Fibroblast of villous mesenchyme (primary cell): ENCODE measurements around the gene THEM4. TPM values are rescaled to one million over a fixed set of nuclear protein-coding genes. Genes with fewer than 3 reads are reported as not detected.
A peak's percentile ranks its signal among the peaks of the same experiment; 100 is the strongest.

Experiments used
- DNase-seq: peaks from one replicate; pipeline ENCODE4 v3.0.0-alpha.2; 2010; ENCODE audit warnings: low read depth
- H3K4me3 ChIP-seq: 2 replicates; pipeline ENCODE4 v1.5.1; 2011; ENCODE audit warnings: low read depth, mild to moderate bottlenecking, low read length
- CTCF ChIP-seq: IDR thresholded peaks from 2 replicates; pipeline ENCODE4 v1.5.1; 2012; ENCODE audit warnings: low read depth, mild to moderate bottlenecking, low read length; ENCODE audit not compliant: insufficient read depth
- total RNA-seq: library from RNA; depleted of rRNA; stranded (reverse); fragments of >200 nt; gene quantifications from 2 replicates; pipeline ENCODE4 v1.2.3, GENCODE V29; 2012

THEM4 gene
- total RNA-seq, 1 donor = 9.1 TPM

DNA sequence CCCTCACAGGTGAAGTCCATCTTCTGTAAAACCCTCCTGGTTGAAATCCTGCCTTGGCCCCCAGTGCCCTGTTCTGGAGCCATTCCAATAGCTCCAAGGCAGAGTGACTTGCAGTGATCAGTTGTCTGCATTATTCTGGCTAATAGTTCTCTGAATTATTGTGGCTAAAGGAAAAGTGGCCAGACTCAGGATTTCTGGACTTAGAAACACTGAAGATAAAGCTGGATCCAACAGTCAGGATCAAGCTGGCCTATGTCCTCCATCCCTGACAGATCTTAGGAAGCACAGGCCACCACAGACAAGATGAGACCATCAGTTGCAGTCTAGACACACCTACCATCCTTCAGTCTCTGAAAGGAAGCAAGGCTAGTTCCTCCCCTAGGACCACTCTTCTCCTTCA lies 68.9 kb downstream of the THEM4 start:
- H3K4me3 ChIP-seq = no peak overlapping the region
- TF ChIP-seq CTCF = no peak
- no peak for DNase-seq

DNA sequence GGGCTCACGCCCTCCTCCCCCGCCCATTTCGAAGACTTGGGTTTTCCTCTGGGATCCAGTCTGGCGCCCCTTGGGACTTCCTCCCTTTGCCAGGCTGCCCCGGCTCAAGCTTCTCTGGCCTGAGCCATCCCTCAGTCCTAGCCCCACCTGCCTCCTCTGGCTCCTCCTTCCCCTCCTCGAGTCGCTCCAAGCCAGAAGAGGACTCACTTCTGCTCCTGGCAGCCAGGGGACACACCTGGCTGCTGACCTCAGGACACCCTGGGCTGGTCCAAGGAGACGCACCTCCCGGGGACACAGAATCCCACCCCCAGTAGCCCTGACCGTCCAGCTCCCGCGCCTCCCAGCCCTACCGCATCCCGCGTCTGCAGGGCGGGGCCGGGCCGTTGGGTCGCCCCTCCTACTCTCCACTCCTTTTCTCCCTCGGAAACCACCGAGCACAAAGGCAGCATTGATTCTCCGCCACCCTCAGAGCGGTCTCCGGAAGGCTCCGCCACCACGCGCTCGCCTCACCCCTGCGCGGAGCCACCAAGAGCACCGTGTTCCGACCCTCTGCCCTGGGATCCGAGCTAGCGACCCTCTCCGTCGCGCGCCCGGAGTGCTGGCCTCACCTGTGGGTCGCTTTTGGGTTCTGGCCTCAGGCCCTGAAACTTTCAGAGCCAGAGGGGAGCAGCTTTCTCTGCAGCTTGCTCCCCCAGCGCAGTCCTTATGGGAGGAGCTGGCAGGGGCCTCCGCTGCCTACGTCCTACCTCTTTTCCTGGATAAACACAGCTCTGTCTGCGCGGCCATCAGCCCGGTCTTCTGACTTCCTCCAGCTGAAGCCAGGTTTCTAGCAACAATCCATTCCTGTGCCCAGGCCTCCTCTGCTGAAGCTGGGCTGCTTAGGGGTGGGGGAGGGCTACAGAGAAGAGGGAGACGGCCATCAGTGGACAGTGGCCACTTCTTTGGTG lies 69.6 kb downstream of the THEM4 start, which contains the start of gene C2CD4D:
TSS of gene C2CD4D (minus strand) at position 364 of the 947 bp plus-strand sequence. CDS start 831 bp downstream, outside the sequence.
- DNase-seq = no peak
- no peak within 1 kb of the TSS for H3K4me3 ChIP-seq

GRCh38 chr1:151839082-151839412 lies 70.3 kb downstream of the THEM4 start:
- H3K4me3 ChIP-seq = no peak overlapping the region
- no peak for DNase-seq
- no peak for TF ChIP-seq CTCF

More for the DNA sequence above, 69.6 kb downstream of the THEM4 start, which contains the start of gene C2CD4D:
- TF ChIP-seq CTCF = no peak

DNA sequence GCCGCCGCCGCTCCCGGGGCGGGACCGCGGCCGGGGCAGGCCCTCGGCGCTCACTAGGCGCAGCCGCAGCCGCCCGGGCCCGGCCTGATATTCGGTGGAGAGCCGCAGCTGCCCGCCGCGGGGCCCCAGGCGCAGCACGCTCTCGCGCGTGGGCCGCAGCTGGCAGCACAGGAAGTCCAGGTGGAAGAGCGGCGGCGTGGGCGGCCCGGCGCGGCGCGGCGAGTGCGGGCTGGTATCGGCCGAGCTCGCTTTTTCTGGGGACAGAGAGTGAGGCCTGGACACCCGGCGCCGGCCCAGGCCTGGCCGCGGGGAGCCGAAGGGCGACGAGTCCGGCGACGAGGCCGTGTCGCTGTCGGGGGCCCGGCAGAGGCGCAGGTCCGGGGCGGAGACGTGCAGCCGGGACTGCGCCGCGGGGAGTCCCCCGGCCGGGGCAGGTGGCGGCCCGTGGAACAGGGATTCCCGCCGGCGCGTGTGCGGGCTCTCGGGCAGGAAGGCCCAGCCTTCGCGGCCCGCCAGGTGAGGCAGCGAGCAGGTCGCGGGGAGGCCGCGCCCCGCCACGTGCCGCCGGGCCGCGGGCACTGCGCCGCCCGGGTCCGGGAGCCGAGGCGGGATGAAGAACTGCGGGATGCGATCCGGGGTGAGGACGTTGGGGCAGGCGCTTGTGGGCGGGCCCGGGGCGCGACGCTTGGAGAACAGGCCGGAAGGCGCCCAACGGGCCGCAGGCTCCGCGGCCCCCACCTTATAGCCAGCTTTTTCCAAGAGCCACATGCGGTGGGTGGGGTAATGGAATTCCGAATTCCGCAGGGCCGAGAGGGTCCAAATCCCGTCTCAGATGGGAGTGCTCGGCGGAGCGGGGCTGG lies 70.9 kb downstream of the THEM4 start:
- TF ChIP-seq CTCF = no peak
- no peak for DNase-seq
- H3K4me3 ChIP-seq = peak overlapping the region; percentile 27

- no peak overlapping the region for H3K4me3 ChIP-seq
- no peak for TF ChIP-seq CTCF
Measured at GRCh38 chr1:151837884-151838221, 71.5 kb downstream of the THEM4 start.

DNA sequence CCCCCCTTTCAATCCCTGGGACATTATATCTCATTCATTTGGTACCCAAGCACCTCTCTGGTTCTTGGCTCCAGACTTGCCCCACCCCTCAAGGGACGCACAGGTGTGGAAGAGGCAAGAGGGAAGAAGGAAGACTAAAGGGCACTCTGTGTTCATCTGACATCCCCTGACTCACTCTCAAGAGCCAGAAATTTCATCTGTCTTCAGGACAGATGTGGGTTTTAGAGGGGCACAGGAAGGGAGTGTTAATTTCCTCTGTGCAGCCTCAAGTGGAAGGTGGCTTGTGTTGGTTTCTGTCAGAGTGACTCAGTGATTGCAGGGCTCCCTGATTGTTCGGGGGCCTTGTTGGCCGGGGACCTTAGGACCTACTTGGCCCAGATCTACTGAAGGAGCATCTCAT lies 72.1 kb downstream of the THEM4 start:
- no peak for TF ChIP-seq CTCF
- DNase-seq = no peak
- no peak overlapping the region for H3K4me3 ChIP-seq

More at GRCh38 chr1:151837884-151838221, 71.5 kb downstream of the THEM4 start:
- DNase-seq = no peak
